C4-2B (cell line): ENCODE results near the gene PPT1.
A peak's percentile ranks its signal among the peaks of the same experiment; 100 is the strongest.

Experiments
- H3K27ac ChIP-seq: fragments of 450-650 bp; 2 replicates; pipeline ENCODE4 v1.5.1; 2017
- ZFX ChIP-seq: fragments of 450-650 bp; IDR thresholded peaks from 2 replicates; pipeline ENCODE4 v1.6.1; 2017
- TF ChIP-seq, protein P1 (sequence below): fragments of 450-650 bp; conservative IDR thresholded peaks from 2 replicates; pipeline ENCODE4 v1.5.1; 2017; ENCODE audit warnings: mild to moderate bottlenecking

Gene PPT1

DNA sequence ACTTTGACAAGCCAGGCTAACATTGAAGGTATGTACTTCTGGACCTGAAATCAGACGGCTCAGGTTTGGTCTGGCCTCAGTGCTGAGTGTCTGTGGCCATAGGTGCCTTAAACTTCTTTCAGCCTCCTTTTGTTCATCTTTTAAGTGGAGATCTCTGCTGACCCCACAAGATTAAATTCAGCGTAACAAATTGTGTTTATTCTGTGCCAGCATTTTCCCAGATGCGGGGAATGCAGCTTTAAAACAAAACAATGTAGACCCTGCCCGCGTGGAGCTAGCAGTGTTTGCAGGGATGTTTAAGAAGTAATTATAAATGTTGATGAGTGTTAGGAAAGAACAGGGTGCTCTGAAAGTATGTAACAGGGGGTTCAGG, 55.6 kb downstream of the PPT1 start:
- peak overlapping the region; percentile 87 for H3K27ac ChIP-seq
- TF ChIP-seq, protein P1, sequence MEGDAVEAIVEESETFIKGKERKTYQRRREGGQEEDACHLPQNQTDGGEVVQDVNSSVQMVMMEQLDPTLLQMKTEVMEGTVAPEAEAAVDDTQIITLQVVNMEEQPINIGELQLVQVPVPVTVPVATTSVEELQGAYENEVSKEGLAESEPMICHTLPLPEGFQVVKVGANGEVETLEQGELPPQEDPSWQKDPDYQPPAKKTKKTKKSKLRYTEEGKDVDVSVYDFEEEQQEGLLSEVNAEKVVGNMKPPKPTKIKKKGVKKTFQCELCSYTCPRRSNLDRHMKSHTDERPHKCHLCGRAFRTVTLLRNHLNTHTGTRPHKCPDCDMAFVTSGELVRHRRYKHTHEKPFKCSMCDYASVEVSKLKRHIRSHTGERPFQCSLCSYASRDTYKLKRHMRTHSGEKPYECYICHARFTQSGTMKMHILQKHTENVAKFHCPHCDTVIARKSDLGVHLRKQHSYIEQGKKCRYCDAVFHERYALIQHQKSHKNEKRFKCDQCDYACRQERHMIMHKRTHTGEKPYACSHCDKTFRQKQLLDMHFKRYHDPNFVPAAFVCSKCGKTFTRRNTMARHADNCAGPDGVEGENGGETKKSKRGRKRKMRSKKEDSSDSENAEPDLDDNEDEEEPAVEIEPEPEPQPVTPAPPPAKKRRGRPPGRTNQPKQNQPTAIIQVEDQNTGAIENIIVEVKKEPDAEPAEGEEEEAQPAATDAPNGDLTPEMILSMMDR: no peak

DNA sequence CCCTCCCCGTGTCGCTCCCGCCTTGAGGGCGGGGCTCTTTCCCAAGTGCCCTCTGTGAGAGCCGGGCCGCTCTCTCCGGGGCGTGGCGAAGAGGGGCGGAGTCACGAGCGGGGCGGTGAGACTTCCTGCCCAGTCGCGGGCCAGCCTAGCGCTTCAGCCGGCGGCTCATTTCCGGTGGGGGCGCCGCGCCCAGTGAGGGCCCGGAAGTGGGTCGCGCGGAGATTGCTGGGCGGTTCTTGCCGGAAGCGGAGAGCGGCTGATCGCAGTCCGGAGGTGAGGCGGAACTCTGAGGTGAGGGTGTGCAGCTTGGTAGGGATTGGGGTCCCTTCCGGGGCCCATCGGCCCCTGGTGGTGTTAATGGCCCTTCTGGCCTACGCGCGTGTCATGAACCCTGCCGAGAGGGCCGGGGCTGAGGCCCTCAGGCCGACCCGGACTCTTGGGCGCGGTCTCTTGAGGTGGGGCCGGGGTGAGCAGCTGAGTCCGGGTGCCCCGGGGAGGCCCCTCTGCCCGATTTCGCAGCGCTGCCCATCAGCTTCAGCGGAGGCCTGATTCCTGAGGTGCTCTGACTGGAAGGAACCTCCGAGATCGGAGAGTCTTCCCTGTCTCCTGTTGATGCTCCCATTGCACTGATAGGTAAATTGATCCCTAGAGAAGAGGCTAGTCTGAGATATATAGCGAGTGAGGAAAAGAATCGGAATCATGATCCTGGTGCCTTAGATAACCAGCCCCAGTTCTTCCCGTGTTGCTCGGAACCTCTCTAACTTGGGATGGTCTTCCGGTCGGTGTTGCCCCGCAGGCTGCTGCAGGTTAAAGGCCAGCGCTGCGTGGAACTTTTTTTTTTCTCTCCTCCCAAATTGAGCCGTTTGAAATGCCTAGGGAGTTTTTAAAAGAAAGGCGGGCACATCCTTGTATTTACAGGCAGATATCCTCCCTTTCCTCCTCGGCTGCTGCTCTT, 56.3 kb downstream of the PPT1 start, which contains the start of gene CAP1:
Gene CAP1, plus strand, starts transcription at position 219 of the 955 bp plus-strand sequence. CDS start 18,618 bp downstream, outside the sequence.
- H3K27ac ChIP-seq: peak within 1 kb of the TSS; percentile 87

DNA sequence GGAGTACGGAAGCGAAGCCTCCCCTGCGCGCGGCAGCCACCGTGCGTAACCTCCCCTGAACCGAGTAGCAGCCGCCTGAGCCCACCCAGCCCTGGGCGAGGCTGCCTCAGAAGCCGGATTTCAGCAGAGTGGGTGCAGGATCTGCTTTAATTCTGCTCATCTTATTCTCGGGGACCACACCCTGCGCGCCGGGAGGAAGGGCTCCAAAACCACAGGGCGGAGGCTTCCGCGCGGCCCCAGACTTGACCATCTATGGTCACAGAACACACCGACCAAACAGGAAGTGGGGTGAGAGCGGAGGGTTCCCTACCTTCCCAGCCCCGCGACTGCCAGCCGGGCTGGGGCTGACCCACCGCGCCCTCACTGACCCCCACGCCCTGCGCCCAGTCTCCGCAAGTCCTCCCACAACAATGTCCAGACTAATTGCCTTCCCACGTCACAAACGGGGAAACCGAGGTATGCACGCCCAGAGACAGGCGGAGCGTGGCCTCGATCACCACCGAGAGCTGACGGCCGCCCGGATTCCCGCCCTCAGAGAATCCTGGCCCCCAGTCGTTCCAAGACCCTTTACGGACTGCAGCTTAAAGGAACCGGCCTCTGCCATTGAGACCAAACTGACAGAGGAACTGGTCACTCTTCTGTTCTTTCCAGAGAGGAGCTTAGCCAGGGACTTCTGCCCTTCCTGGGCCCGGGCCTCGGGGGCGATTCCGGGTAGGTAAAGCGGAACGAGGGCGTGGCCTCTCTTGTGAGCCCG, 57.1 kb downstream of the PPT1 start:
- H3K27ac ChIP-seq: peak overlapping the region; percentile 87
- TF ChIP-seq, protein P1: no peak

More for the DNA sequence above, 56.3 kb downstream of the PPT1 start, which contains the start of gene CAP1:
- TF ChIP-seq, protein P1: no peak
- peak; percentile 67 for TF ChIP-seq ZFX

DNA sequence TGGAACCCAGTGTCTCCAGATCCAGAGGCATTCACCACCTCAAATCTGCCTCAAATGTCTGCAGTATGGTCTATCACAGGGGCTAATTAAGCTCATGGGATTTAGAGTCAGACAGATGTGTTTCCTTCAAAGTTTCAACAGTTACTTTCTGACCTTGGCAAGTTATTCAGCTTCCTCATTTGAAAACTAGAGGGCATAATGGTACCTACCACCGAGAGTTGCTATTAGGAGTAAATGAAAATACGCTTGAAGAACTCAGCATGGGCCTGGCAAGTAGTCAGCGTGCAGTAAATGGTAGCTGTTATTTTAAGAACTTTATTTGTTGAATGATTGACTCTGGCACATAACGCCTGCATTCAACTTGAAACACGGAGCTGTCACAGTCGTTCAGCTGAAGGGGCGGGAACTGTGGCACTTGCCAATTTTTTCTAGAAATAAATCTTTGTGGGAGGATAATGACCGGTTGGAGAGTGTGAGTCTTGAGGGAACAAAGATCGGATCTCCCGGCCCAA, 57.8 kb downstream of the PPT1 start:
- TF ChIP-seq, protein P1: no peak
- no peak for TF ChIP-seq ZFX
- H3K27ac ChIP-seq: peak overlapping the region; percentile 87

DNA sequence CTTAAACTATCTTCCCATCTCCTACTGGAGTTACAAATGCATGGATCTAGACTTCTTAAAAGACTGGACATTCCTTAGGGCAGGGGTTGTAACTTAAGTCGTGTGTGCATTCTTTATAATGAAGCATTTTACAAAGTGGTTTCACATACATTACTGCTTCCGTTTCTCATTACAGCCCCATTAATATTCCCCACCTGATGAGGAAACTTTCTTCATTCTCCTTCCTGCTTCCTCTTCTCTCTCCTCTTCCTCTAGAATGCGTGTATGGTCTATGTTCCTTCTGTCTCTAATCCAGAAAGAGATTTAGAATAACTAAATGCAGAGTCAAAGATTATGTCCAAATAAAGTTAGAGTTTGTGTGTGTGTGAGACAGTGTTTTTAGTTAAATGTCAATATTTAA, 58.4 kb downstream of the PPT1 start:
- no peak for TF ChIP-seq ZFX
- TF ChIP-seq, protein P1: no peak
- no peak overlapping the region for H3K27ac ChIP-seq

DNA sequence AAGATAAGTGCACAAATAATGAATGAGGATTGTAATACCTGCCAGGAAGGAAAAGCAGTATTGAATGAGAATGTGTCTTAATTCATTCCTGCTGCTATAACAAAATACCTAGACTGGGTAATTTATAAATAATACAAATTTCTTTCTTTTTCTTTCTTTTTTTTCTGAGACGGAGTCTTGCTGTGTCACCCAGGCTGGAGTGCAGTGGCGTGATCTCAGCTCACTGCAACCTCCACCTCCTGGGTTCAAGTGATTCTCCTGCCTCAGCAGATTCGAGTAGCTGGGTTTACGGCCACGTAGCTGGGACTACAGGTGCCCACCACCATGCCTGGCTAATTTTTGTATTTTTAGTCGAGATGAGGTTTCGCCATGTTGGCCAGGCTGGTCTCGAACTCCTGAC, 59.8 kb downstream of the PPT1 start:
- H3K27ac ChIP-seq: peak overlapping the region; percentile 12; the same call in 1 of the 2 replicates

DNA sequence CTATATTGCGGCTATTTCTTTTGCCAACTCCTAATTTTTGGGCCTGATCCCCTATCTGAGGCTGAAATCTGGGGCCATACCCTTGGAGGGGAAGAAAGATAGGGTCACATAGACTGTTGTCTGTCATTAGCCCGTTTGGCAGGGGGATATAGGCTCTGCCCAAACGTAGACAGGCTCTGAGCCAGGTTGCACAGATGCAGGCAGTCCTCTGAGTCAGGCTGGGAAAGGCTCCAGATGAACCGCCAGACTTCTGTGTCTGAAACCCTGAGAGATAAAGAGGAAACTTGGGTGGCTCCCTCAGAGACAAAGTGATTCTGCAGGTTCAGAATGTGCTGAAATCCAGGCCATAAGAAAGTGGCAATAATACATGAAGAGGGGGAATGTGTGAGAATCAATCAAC, 60.5 kb downstream of the PPT1 start:
- no peak for TF ChIP-seq ZFX
- TF ChIP-seq, protein P1: no peak
- peak overlapping the region; percentile 38 for H3K27ac ChIP-seq
